Inflammatory macrophage (primary cell): ENCODE results near the gene EVC.

Experiments
- DNase-seq, 2 donors: peaks; one replicate each; pipeline ENCODE4 v3.0.0-alpha.2; 2020 to 2022

The EVC gene

GRCh38 chr4:5757091-5757490 lies 46.1 kb downstream of the EVC start:
- no peak for DNase-seq

DNA sequence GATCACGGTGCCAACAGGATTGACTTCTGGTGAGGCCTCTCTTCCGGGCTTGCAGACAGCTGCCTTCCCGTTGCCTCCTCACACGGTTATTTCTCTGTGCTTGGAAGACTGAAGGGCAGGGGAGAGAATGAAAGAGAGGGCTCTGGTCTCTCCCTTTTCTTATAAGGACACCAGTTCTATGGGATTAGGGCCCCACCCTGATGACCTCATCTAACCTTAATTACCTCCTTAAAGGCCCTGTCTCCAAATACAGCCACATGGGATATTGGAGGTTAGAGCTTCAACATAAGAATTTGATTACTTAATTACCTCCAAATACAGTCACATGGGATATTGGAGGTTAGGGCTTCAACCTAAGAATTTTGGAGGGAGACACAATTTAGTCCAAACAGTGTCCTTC lies 46.5 kb downstream of the EVC start:
- DNase-seq: no peak

DNA sequence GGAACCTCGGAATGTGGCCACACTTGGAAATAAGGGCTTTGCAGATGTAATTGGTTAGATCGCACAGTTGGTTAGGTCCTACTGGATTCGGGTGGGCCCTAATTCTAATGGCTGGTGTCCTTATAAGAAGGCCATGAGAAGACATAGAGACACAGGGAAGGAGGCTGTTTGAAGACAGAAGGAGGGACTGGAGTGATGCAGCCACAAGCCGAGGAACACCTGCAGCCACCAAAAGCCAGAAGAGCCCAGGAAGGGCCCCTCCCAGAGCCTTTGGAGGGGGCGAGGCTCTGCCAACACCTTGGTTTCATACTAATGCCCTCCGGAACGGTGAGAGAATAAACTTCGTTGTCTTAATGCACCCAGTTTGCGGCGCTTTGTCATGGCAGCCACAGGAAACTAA lies 47.0 kb downstream of the EVC start:
- DNase-seq: no peak

DNA sequence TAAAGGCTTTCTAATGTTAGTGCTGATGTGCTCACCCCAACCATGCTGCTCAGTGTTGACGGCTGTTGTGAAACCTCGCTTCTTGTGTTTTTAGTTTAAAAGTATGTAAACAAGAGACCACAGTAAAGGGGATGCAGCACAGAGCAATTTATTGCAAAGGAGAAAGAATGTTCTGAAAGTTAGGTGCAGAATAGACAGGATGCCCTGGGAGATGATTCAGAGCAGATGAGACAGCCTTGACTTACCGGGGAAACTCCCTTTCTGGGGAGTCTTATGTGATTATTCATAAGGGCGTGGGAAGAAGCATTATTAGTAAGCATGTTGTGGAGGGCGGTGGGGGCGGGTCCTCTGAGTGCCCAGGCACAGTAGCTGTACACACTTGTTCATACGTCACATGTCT lies 47.7 kb downstream of the EVC start:
- DNase-seq: peak in 1 of 2 donors; percentile 6

DNA sequence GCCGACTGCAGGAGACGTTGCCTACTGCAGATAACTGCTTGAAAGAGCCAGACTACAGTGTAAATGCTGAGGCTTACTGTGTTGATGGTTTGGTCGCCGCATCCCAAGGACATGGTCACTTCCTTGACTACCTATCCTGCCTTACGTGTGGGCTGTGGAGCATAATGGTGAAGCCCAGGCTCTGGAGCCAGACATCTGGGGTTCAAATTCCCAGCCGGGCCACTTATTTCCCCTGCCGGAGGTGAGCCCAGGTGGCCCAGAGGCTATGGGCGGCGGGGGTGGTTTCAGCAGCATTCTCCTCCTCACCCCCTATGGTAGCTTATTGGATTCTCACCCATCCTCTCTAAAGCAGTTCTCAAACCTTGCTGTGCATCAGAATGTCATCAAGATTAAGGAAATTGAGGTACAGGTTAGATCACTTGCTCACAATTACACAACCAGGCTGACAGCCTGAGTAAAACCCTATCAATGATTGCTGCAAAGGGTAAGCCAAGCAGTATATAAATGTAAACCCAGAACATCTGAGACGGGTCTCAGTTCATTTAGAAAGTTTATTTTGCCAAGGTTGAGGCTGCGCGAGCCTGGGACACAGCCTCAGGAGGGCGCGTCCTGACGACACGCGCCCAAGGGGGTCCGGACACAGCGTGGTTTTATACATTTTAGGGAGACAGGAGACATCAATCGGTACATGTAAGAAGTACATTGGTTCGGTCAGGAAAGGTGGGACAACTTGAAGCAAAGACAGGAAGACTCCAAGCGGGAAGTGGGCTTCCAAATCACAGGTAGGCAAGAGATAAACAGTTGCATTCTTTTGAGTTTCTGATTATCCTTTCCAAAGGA lies 48.5 kb downstream of the EVC start:
- DNase-seq: no peak

DNA sequence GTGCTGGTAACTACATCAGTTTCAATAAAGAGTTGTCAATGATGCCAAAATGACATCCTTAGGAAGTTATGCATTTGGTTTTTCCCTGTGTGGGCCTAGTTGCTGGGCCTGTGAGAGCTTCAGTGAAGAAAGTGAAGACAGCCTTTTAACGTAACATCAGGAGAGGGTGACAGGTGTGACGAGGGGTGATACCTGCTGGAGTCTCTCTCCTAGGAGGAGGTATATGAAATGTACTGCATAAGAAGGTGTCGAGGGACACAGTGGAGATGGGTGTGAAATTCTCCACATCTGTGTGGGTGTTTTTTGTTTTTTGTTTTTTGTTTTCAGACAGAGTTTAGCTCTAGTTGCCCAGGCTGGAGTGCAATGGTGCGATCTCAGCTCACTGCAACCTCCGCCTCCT lies 49.2 kb downstream of the EVC start:
- DNase-seq: no peak

- DNase-seq: no peak
Observed at GRCh38 chr4:5760936-5761480, 50.0 kb downstream of the EVC start.

- no peak for DNase-seq
Observed at GRCh38 chr4:5770051-5770450, 59.0 kb downstream of the EVC start.

- DNase-seq: no peak
Observed at GRCh38 chr4:5772528-5773270, 61.7 kb downstream of the EVC start.

DNA sequence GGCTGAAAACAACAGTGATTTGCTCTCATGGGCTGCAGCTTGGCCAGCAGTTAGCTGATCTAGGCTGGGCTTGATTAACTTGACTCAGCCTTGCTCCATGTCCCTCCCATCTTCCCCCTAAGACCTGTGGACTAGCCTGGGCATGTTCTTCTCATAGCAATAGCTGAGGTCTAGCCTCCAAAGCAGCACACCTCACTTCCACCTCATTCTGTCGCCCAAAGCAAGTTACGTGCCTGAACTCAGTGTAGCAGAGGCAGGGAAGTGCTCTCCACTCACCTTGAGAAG lies 62.2 kb downstream of the EVC start:
- DNase-seq: no peak

- no peak for DNase-seq
Observed at GRCh38 chr4:5774416-5775036, 63.5 kb downstream of the EVC start.

- DNase-seq: peak in 1 of 2 donors; percentile 2
Observed at GRCh38 chr4:5776510-5776909, 65.5 kb downstream of the EVC start.

DNA sequence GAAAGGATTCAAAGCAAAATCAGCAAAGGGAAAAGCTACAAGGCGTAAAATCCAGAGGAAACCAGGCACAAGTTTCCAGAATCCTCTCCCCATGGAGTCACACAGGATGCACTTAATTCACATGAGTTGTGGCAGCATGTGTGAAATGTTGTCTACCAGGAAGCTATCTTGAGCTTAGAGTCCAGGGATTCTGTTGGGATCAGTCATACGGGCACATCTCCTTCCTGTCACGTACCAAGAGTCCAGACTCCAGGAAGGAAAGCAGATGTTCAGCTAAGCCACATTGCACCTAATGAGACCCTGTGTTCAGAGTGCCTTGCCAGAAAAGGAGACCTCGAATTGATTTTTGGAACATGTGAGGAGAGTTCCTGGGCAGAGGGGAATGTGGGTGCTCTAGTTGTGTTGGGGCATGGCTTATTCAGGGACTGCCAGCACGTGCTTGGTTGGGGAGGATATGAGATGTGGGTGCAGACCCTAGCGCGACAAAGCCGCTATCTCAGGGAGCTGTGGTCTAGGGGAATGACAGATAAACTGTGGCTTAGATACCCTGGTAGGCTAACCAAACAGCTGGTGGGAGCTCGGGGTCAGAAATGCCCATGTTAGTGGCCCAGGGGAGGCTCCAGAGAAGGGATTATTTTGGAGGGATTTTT lies 70.0 kb downstream of the EVC start:
- no peak for DNase-seq

- DNase-seq: no peak
Observed at GRCh38 chr4:5781691-5782090, 70.7 kb downstream of the EVC start.

- DNase-seq: no peak
Observed at GRCh38 chr4:5782829-5783476, 72.0 kb downstream of the EVC start.

DNA sequence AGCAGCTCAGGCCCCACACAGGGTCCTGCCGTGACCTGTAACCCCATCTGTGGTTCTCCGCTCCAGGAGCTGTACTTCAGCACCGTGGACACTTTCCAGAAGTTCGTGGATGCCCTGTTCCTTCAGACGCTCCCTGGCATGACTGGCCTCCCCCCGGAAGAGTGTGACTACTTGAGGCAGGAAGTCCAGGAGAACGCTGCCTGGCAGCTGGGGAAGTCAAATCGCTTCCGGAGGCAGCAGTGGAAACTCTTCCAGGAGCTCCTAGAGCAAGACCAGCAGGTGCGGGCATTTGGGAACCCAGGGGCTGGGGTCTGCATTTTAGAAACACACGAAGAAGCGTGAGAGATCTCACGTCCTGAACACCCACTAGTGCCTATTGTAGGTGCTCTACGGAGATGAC lies 72.5 kb downstream of the EVC start:
- DNase-seq: no peak

DNA sequence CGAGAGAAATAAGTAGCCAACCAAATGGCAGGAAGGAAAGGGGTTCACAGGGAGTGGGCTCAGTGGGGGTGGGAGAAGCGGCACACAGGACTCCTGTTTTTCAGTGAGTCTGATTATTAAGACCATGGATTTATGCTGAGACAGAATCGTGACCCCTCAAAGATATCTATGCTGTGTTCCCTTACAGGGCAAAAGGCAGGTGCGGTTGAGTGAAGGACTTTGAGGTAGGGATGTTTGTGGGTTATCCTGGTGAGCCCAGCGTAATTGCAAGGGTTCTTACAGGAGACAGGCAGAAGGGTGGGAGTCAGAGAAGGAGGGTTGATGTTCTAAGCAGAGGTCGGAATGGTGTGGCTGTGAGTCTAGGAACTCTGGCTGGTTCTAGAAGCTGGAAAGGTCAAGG lies 73.0 kb downstream of the EVC start:
- DNase-seq: no peak

GRCh38 chr4:5784960-5785611 lies 74.1 kb downstream of the EVC start:
- no peak for DNase-seq

DNA sequence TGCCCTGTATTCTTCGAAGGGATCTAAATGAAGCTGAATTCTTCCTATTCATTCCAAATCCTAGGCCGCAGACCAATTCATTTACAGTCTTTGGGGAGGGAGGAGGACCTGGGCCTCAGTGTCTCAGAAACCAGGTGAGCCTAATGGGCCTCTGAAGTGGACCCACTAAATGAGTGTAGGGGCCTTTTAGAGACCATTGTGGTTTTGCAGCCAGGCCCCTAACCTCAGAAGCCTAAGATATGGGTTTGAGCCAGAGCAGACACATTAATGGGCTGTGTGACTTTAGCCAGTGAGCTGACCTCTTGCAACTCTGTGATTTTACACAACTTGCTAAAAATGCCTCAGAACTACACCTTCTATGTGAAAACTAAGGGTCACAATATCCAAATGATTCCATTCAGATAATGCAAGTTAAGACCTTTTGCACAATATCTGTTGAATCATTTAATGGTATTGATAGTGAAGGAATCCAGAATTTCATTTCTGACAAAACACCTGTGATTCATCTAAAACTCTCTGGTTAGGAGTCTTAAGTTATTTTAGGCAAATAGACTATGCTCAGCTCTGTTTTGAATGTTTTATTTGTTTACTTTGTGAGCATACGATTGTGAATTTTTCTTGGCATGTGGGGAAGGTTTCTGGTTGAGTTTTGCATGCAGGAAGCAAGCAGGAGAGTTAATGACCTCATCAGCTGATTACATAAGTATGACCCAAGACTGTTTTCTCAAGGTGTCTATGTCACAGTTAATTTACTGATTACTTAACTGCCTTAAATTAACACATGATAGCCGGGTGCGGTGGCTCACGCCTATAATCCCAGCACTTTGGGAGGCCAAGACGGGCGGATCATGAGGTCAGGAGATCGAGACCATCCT lies 75.0 kb downstream of the EVC start:
- no peak for DNase-seq

DNA sequence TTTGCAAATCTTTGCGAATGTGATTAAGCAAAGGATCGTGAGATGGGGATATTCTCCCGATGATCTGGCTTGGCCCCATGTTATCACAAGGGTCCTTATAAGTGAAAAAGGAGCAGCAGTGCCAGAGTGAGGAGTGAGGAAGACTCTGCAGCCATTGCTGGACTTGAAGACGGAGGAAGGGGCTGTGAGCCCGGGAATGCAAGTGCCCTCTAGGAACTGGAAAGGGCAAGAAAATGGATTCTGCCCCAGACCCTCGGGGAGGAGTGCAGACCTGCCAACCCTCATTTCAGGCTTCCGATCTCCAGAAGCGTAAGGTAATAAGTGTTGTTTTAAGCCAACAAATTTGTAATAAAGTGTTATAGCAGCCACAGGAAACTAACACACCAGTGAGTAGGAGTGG lies 76.3 kb downstream of the EVC start:
- no peak for DNase-seq

DNA sequence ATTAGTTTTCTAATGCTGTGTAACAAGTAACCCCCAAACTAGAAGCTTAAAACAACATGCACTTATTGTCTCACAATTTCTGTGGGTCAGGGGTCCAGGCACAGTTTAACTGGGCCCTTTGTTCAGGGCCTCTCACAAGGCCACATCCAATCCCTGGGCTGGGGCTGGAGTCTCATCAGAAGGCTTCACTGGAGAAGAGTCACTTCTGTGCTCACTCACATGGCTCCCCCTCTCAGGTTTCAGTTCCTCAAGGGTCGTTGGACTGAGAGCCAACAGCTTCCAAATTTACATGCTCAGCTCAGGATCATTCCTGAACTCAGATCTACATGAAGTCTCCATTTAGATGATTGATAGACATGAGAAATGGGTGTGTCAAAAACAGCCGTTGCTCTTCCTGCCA lies 77.1 kb downstream of the EVC start:
- DNase-seq: no peak
